ENCODE data around the gene RFX8.

DNA sequence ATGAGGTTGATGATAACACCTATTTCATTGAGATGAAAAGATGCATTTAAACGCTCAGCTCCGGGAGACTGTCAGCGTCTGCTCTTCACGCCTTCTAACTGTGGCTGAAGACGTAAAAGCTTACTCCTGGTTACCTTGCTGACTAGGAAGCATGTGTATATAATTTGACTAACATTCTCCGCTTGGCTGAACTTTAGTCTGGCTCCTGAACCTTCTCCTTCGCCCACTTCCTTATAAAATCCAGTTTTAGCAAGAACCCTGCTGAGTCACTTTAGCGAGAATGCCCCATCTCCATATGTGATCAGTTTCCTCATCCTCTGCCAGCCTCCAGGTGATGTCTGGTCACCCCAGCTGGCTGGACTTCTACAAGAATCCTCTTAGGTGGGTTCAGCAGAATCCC, 74.9 kb downstream of the RFX8 start:
- TF ChIP-seq, protein P1, sequence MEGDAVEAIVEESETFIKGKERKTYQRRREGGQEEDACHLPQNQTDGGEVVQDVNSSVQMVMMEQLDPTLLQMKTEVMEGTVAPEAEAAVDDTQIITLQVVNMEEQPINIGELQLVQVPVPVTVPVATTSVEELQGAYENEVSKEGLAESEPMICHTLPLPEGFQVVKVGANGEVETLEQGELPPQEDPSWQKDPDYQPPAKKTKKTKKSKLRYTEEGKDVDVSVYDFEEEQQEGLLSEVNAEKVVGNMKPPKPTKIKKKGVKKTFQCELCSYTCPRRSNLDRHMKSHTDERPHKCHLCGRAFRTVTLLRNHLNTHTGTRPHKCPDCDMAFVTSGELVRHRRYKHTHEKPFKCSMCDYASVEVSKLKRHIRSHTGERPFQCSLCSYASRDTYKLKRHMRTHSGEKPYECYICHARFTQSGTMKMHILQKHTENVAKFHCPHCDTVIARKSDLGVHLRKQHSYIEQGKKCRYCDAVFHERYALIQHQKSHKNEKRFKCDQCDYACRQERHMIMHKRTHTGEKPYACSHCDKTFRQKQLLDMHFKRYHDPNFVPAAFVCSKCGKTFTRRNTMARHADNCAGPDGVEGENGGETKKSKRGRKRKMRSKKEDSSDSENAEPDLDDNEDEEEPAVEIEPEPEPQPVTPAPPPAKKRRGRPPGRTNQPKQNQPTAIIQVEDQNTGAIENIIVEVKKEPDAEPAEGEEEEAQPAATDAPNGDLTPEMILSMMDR (IDR thresholded peaks at IDR 0.05; ENCODE audit: low read depth, low read length, poor library complexity, severe bottlenecking) = no peak
- TF ChIP-seq EZH2phosphoT487 (IDR thresholded peaks at IDR 0.05; ENCODE audit: borderline replicate concordance, low read length) = no peak

Measured in DOHH2 (cell line).